Subcutaneous adipose tissue (tissue), 4 donors: Measurements from ENCODE around the gene CTNNBIP1. TPM values are rescaled to one million over a fixed set of nuclear protein-coding genes. Genes with fewer than 3 reads are reported as not detected.

ENCODE experiments used
- total RNA-seq, 4 donors: library from RNA; depleted of rRNA; stranded (reverse); fragments of >200 nt; gene quantifications; one replicate each; pipeline ENCODE4 v1.1.0, GENCODE V29; 2016
- TF ChIP-seq, protein P1 (sequence below): fragments of 450-650 bp; IDR thresholded peaks from one replicate; pipeline ENCODE4 v1.5.1; 2016; ENCODE audit warnings: low read depth, mild to moderate bottlenecking, control low read depth, antibody characterized with exemption, moderate library complexity

Gene CTNNBIP1
- total RNA-seq, 4 donors from 2014 or later = 10.8 to 45.2 (median 17.1) TPM

GRCh38 chr1:9891207-9891606 lies 18.9 kb downstream of the CTNNBIP1 start:
- TF ChIP-seq, protein P1, sequence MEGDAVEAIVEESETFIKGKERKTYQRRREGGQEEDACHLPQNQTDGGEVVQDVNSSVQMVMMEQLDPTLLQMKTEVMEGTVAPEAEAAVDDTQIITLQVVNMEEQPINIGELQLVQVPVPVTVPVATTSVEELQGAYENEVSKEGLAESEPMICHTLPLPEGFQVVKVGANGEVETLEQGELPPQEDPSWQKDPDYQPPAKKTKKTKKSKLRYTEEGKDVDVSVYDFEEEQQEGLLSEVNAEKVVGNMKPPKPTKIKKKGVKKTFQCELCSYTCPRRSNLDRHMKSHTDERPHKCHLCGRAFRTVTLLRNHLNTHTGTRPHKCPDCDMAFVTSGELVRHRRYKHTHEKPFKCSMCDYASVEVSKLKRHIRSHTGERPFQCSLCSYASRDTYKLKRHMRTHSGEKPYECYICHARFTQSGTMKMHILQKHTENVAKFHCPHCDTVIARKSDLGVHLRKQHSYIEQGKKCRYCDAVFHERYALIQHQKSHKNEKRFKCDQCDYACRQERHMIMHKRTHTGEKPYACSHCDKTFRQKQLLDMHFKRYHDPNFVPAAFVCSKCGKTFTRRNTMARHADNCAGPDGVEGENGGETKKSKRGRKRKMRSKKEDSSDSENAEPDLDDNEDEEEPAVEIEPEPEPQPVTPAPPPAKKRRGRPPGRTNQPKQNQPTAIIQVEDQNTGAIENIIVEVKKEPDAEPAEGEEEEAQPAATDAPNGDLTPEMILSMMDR = no peak

- TF ChIP-seq, protein P1 = no peak
Measured at GRCh38 chr1:9890224-9890731, 19.8 kb downstream of the CTNNBIP1 start.

- TF ChIP-seq, protein P1 = no peak
Measured at GRCh38 chr1:9889411-9889810, 20.7 kb downstream of the CTNNBIP1 start.

DNA sequence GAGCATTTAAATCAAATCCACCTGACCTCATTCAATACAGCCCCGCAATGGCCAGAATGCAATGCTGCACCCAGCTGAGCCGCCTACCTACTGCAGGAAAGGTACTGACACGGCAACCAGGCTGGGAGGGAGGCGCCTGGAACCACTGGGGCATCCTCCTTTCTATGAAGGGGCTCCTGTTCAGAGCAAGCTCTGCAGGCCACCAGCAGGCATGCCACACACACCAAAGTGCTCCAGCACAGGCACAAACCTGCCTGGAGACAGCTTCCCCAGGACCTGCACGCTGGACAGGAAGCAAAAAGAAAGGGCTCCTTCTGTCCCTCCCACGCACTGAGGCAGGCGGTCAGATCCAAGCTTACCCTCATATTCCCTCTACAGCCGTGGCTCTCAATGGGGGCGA lies 21.2 kb downstream of the CTNNBIP1 start:
- TF ChIP-seq, protein P1 = no peak

DNA sequence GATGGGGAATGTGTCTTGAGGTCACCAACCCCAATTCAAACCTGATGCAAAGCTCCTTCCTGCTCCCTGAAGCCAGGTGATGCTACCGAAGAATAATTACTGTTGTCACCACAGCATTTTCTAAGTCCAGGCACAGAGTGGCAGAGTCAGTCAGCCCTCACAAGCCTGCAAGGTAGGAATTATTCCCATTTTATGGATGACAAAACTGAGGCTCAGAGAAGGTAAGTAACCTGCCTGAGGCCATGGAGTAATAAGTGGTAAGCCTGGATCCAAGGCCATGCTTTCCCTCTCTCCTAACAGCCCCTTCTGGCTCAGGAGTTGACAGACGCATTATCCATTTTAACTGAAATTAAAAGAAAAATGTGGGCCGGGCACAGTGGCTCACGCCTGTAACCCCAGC lies 23.0 kb downstream of the CTNNBIP1 start:
- TF ChIP-seq, protein P1 = no peak

- TF ChIP-seq, protein P1 = no peak
Measured at GRCh38 chr1:9886092-9886742, 23.9 kb downstream of the CTNNBIP1 start.

GRCh38 chr1:9884805-9885204 lies 25.3 kb downstream of the CTNNBIP1 start:
- TF ChIP-seq, protein P1 = no peak
